Hair follicle dermal papilla cell (primary cell): ENCODE results near the gene TMEM203. TPM values are rescaled to one million over a fixed set of nuclear protein-coding genes. Genes with fewer than 3 reads are reported as not detected.

ENCODE experiments used
- small RNA-seq: library from RNA; depleted of rRNA; stranded (forward); fragments of <200 nt; gene quantifications from one replicate; pipeline ENCODE3, GENCODE V24; 2012
- total RNA-seq: library from RNA; depleted of rRNA; stranded (reverse); fragments of >200 nt; gene quantifications from 2 replicates; pipeline ENCODE4 v1.2.3, GENCODE V29; 2012

TMEM203 gene
- total RNA-seq, 1 donor = 32.1 TPM

Small RNA genes within 50 kb of the gene (small RNA-seq; reads per million reads assigned to genes)
- gene MIR3621 = not detected

Other genes with a start within 250 kb of the TMEM203 start
- 16.9 and 20.2 TPM in 2 replicates for gene PTGDS, start 228.1 kb downstream of the TMEM203 start, total RNA-seq
- gene LCNL1, start 222.7 kb downstream of the TMEM203 start, total RNA-seq = 2.4 and 3.5 TPM in 2 replicates
- 7.3 and 8.5 TPM in 2 replicates for gene PAXX, start 213.2 kb downstream of the TMEM203 start, total RNA-seq
- gene CLIC3, start 209.1 kb downstream of the TMEM203 start, total RNA-seq = 0.32 and 2.4 TPM in 2 replicates
- gene ABCA2, start 177.4 kb downstream of the TMEM203 start, total RNA-seq = 11.9 and 15.1 TPM in 2 replicates
- gene FUT7, start 173.6 kb downstream of the TMEM203 start, total RNA-seq = not detected in 2 replicates
- 4.7 and 6.9 TPM in 2 replicates for gene NPDC1, start 159.5 kb downstream of the TMEM203 start, total RNA-seq
- gene ENTPD2, start 151.6 kb downstream of the TMEM203 start, total RNA-seq = not detected in 2 replicates
- 1.6 and 1.8 TPM in 2 replicates for gene SAPCD2, start 135.1 kb downstream of the TMEM203 start, total RNA-seq
- gene UAP1L1, start 128.1 kb downstream of the TMEM203 start, total RNA-seq = 32.5 and 40.4 TPM in 2 replicates
- 81.1 and 82.9 TPM in 2 replicates for gene MAN1B1, start 118.7 kb downstream of the TMEM203 start, total RNA-seq
- 68.4 and 81.5 TPM in 2 replicates for gene DPP7, start 90.9 kb downstream of the TMEM203 start, total RNA-seq
- 0.12 TPM in 1 of 2 replicates, not detected in the other for gene GRIN1, start 66.5 kb downstream of the TMEM203 start, total RNA-seq
- gene LRRC26, start 35.6 kb downstream of the TMEM203 start, total RNA-seq = not detected in 2 replicates
- gene TMEM210, start 33.6 kb downstream of the TMEM203 start, total RNA-seq = not detected in 2 replicates
- 23.5 and 23.8 TPM in 2 replicates for gene ANAPC2, start 17.1 kb downstream of the TMEM203 start, total RNA-seq
- gene SSNA1, start 17.0 kb downstream of the TMEM203 start, total RNA-seq = 46.1 and 55.9 TPM in 2 replicates
- 8.9 and 9.4 TPM in 2 replicates for gene TPRN, start 4.9 kb downstream of the TMEM203 start, total RNA-seq
- gene NDOR1, start 52 bp upstream of the TMEM203 start, total RNA-seq = 5.1 and 6.8 TPM in 2 replicates
- gene RNF208, start 16.6 kb upstream of the TMEM203 start, total RNA-seq = 0.16 and 0.85 TPM in 2 replicates
- 0.32 and 0.73 TPM in 2 replicates for gene CYSRT1, start 19.5 kb upstream of the TMEM203 start, total RNA-seq
- gene RNF224, start 21.9 kb upstream of the TMEM203 start, total RNA-seq = 0.16 TPM in 1 of 2 replicates, not detected in the other
- under 0.01 TPM in 1 of 2 replicates, not detected in the other for gene SLC34A3, start 25.3 kb upstream of the TMEM203 start, total RNA-seq
- gene TUBB4B, start 35.6 kb upstream of the TMEM203 start, total RNA-seq = 123 and 132 TPM in 2 replicates
- not detected in 2 replicates for gene STPG3, start 45.6 kb upstream of the TMEM203 start, total RNA-seq
- gene NELFB, start 49.7 kb upstream of the TMEM203 start, total RNA-seq = 56.8 and 59.1 TPM in 2 replicates
- gene TOR4A, start 72.1 kb upstream of the TMEM203 start, total RNA-seq = 4.9 and 6.8 TPM in 2 replicates
- not detected in 2 replicates for gene NRARP, start 96.6 kb upstream of the TMEM203 start, total RNA-seq
- 8.1 and 13.5 TPM in 2 replicates for gene EXD3, start 217.5 kb upstream of the TMEM203 start, total RNA-seq
- gene NOXA1, start 217.7 kb upstream of the TMEM203 start, total RNA-seq = 0.49 and 0.65 TPM in 2 replicates
- not detected in 2 replicates for gene ENTPD8, start 235.7 kb upstream of the TMEM203 start, total RNA-seq